Left lung (tissue), 10 donors: Measurements from ENCODE around the gene PTPRT. TPM values are rescaled to one million over a fixed set of nuclear protein-coding genes. Genes with fewer than 3 reads are reported as not detected.
"Not testable (repeated sequence)": the region's sequence is repeated elsewhere in the genome, so short reads cannot be mapped to it uniquely, and the experiment has no call there.

Experiments used
- ATAC-seq: fragments of 200-7000 bp; cut with Tn5 transposase; one replicate; pipeline ENCODE4 v1.9.1; 2020; ENCODE audit warnings: moderate library complexity
- DNase-seq, 4 donors: peaks; one replicate each; pipeline ENCODE4 v3.0.0-alpha.2; 2013 to 2020
- H3K27ac ChIP-seq, 2 donors: fragments of 200-600 bp; sonication (generic) in 1 of 2; one replicate each; pipeline versions ENCODE4 v1.5.0 to v1.8.0; 2020 to 2021
- H3K27me3 ChIP-seq, 2 donors: fragments of 200-600 bp; sonication (generic) in 1 of 2; one replicate each; pipeline versions ENCODE4 v1.5.0 to v1.8.0; 2020 to 2021
- H3K36me3 ChIP-seq, 2 donors: fragments of 200-600 bp; sonication (generic) in 1 of 2; one replicate each; pipeline versions ENCODE4 v1.5.0 to v1.8.0; 2020 to 2021
- H3K4me1 ChIP-seq, 2 donors: fragments of 200-600 bp; one replicate each; pipeline ENCODE4 v1.8.0; 2021
- H3K4me3 ChIP-seq, 2 donors: fragments of 200-600 bp; sonication (generic) in 1 of 2; one replicate each; pipeline versions ENCODE4 v1.5.0 to v1.8.0; 2020 to 2021; ENCODE audit warnings: mild to moderate bottlenecking in 1 of 2
- H3K9me3 ChIP-seq, 2 donors: fragments of 200-600 bp; sonication (generic) in 1 of 2; one replicate each; pipeline versions ENCODE4 v1.5.0 to v1.8.0; 2020 to 2021
- CTCF ChIP-seq, 2 donors: fragments of 200-600 bp; sonication (generic) in 1 of 2; IDR thresholded peaks; one replicate each; pipeline versions ENCODE4 v1.5.0 to v1.8.0; 2021; ENCODE audit warnings: antibody characterized with exemption in 2 of 2
- intact Hi-C, 2 donors: fragments of 100-400 bp; cut with DNase I; formaldehyde crosslinking; loops; one replicate each; pipeline versions ENCODE4 v1.11.2 to v1.14.2; 2022
- polyA plus RNA-seq, 6 donors: library from polyadenylated mRNA; unstranded; fragments of 120-200 nt; gene quantifications; one replicate each; pipeline ENCODE4 v1.2.1, GENCODE V29; 2013; ENCODE audit not compliant: insufficient read length in 6 of 6
- total RNA-seq, 2 donors: library from RNA; stranded (reverse); fragmentation: NEBNext Ultra II Directional; extraction: Animal tissue kit (Norgen Biotek cat#: 25700); gene quantifications; one replicate each; pipeline ENCODE4 v1.2.1, GENCODE V29; 2021
- donor health status: DM: no; HTN: yes; CAD: no.
- donor health status: DM: no; HTN: no; CAD: no.

PTPRT gene
- total and polyA plus RNA-seq, 8 donors: 0.15 to 2.9 (median 1.4) TPM

- H3K4me3 ChIP-seq: no peak overlapping the region
- DNase-seq: no peak
- H3K27me3 ChIP-seq: no peaks in the 10 kb centered on the region
- intact Hi-C loops: no loop called here
- H3K27ac ChIP-seq: no peak overlapping the region
- no peaks in the 10 kb centered on the region for H3K36me3 ChIP-seq
- ATAC-seq: no peak
- H3K9me3 ChIP-seq: no peaks in the 10 kb centered on the region
- no peaks in the 10 kb centered on the region for H3K4me1 ChIP-seq
- TF ChIP-seq CTCF (IDR thresholded peaks at IDR 0.05): no peak
Measured at GRCh38 chr20:42907730-42908129, 282.0 kb downstream of the PTPRT start.

DNA sequence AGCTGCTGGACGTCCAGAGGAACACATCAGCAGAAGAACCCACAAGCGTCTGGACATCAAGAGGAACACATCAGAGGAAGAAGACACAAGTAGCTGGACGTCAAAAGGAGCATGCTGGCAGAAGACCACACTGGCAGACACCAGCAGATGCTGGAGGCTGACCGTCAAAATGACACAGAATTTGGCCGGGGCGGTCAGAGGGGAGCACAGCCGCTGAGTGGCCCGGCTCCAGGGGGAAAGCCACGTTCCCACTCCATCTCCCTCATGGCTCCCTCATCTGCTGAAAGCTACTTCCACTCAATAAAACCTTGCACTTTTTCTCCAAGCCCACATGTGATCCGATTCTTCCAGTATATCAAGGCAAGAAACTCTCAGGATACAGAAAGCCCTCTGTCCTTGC is 283.6 kb downstream of the PTPRT start:
- H3K27ac ChIP-seq: no peak overlapping the region
- no peaks in the 10 kb centered on the region for H3K4me1 ChIP-seq
- H3K36me3 ChIP-seq: no peaks in the 10 kb centered on the region
- ATAC-seq: no peak
- TF ChIP-seq CTCF (IDR thresholded peaks at IDR 0.05): no peak
- intact Hi-C loops: no loop called here
- no peaks in the 10 kb centered on the region for H3K27me3 ChIP-seq
- no peak for DNase-seq
- H3K9me3 ChIP-seq: no peaks in the 10 kb centered on the region
- no peak overlapping the region for H3K4me3 ChIP-seq

- no peaks in the 10 kb centered on the region for H3K27me3 ChIP-seq
- no peaks in the 10 kb centered on the region for H3K4me1 ChIP-seq
- no peaks in the 10 kb centered on the region for H3K9me3 ChIP-seq
- H3K27ac ChIP-seq: peak overlapping the region in 1 of 2 donors; percentile 10
- TF ChIP-seq CTCF (IDR thresholded peaks at IDR 0.05): no peak
- DNase-seq (no peak), ATAC-seq (no peak)
- intact Hi-C loops: no loop called here
- H3K36me3 ChIP-seq: no peaks in the 10 kb centered on the region
- no peak overlapping the region for H3K4me3 ChIP-seq
Measured at GRCh38 chr20:42902509-42902908, 287.2 kb downstream of the PTPRT start.

GRCh38 chr20:42901689-42902440 is 287.8 kb downstream of the PTPRT start:
- ATAC-seq (peak; percentile 31), DNase-seq (peak in 2 of 4 donors; percentile 4 to 42)
- Histone ChIP-seq H3K4me3 (no peak overlapping the region), H3K36me3 (no peaks in the 10 kb centered on the region), H3K9me3 (no peaks in the 10 kb centered on the region), H3K27ac (peak overlapping the region in 1 of 2 donors; percentile 10), H3K27me3 (no peaks in the 10 kb centered on the region), H3K4me1 (no peaks in the 10 kb centered on the region)
- intact Hi-C loops: no loop called here
- no peak for TF ChIP-seq CTCF (IDR thresholded peaks at IDR 0.05)

DNA sequence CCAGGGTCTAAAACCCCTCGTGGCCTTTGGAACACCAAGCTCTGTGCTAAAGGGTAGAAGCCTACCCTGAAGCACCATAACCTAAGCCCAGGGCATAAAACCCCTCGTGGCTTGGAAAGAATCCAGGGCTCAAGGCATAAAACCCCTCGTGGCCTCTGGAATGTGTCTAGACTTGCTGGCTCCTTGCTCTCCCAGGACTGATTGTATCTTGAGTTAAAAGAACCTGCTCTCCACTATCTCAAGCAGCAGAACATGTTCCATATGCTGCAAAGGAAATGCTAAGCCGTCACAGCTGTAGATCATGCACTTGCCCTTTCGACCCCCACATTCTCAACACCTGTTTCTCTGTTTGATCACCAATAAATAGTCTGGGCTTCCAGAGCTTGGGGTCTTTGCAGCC is 288.9 kb downstream of the PTPRT start:
- H3K9me3 ChIP-seq, H3K36me3 ChIP-seq, H3K4me3 ChIP-seq, H3K27ac ChIP-seq, DNase-seq, ATAC-seq, H3K4me1 ChIP-seq, intact Hi-C loops, H3K27me3 ChIP-seq: not testable (repeated sequence)

DNA sequence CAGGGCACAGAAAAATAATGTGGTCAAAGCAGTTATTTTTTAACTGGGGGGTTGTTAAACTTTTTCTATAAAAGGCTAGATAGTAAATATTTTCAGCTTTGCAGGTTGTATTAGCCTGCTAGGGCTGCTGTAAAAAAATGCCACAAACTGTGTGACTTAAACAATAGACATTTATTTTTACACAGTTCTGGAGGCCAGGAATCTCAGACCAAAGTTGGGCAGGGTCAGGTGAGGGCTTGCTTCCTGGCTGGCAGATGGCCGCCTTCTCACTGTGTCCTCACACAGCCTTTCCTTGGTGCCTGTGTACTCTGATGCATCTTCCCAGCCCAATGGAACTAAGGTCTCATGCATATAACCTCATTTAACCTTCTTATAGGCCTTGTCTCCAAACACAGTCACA is 294.7 kb downstream of the PTPRT start:
- H3K27me3 ChIP-seq: no peaks in the 10 kb centered on the region
- no peak overlapping the region for H3K27ac ChIP-seq
- H3K4me3 ChIP-seq: no peak overlapping the region
- intact Hi-C loops: no loop called here
- no peak for DNase-seq
- no peak for TF ChIP-seq CTCF (IDR thresholded peaks at IDR 0.05)
- H3K9me3 ChIP-seq: peaks cover 0 to 6% of the 10 kb centered on the region in 2 donors
- ATAC-seq: no peak
- no peaks in the 10 kb centered on the region for H3K36me3 ChIP-seq
- no peaks in the 10 kb centered on the region for H3K4me1 ChIP-seq
